Measurements from ENCODE around the gene GYPC.

The GYPC gene

DNA sequence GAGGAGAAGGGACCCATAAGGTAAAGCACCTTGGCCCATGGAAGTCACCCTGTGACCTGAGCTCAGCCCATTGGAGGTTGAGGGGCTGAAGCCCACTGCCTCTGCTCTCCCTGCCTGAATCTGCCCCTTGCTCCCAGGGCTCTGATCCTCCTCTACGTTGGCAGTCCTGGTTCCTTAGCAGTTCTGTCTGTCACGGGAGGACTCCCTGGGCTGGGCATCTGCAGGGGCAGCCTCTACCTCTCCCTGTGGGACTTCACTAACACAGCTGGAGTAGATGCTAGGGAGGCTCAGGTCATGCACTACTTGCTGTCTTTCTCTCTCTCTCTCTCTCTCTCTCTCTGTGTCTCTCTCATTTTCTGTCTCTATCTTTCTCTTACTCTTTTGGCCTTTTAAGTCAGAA, 8.7 kb downstream of the GYPC start:
- H3K4me3 ChIP-seq (ENCODE audit: severe bottlenecking): no peak overlapping the region
- no peak for DNase-seq (ENCODE audit: low spot score)
- H3K27ac ChIP-seq (ENCODE audit: poor library complexity, severe bottlenecking): no peak overlapping the region

DNA sequence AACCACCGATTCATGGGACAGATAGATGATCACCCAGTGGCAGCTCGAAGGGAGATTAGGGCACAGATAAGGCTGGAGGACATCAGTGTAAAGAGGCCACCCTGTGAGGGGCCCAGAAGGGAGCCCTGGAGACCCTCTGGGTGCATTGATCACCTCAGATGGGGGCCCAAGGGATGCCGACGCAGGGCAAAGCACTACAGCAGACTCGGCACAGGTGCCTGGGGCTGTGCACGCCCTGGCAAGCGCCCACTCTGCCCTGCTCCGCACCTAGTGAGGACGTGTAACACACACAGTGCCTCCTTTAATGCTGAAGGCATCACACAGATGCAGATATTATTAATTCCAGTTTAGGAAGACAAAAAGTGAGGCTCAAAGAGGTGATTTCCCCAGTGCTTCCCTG, 9.5 kb downstream of the GYPC start:
- Histone ChIP-seq H3K4me3 (ENCODE audit: severe bottlenecking) (no peak overlapping the region), H3K9me3 (ENCODE audit: severe bottlenecking) (no peaks in the 10 kb centered on the region), H3K27me3 (ENCODE audit: insufficient read depth, poor library complexity, severe bottlenecking) (no peaks in the 10 kb centered on the region), H3K4me1 (ENCODE audit: insufficient read depth, poor library complexity, severe bottlenecking) (no peaks in the 10 kb centered on the region), H3K36me3 (ENCODE audit: low read depth) (no peaks in the 10 kb centered on the region), H3K27ac (ENCODE audit: poor library complexity, severe bottlenecking) (no peak overlapping the region)
- DNase-seq (ENCODE audit: low spot score): no peak
- TF ChIP-seq, protein P1, sequence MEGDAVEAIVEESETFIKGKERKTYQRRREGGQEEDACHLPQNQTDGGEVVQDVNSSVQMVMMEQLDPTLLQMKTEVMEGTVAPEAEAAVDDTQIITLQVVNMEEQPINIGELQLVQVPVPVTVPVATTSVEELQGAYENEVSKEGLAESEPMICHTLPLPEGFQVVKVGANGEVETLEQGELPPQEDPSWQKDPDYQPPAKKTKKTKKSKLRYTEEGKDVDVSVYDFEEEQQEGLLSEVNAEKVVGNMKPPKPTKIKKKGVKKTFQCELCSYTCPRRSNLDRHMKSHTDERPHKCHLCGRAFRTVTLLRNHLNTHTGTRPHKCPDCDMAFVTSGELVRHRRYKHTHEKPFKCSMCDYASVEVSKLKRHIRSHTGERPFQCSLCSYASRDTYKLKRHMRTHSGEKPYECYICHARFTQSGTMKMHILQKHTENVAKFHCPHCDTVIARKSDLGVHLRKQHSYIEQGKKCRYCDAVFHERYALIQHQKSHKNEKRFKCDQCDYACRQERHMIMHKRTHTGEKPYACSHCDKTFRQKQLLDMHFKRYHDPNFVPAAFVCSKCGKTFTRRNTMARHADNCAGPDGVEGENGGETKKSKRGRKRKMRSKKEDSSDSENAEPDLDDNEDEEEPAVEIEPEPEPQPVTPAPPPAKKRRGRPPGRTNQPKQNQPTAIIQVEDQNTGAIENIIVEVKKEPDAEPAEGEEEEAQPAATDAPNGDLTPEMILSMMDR (IDR thresholded peaks at IDR 0.05; ENCODE audit: poor library complexity, severe bottlenecking): no peak
- ATAC-seq (ENCODE audit: low read depth): no peak

More for the DNA sequence above, 8.7 kb downstream of the GYPC start:
- H3K36me3 ChIP-seq (ENCODE audit: low read depth): no peaks in the 10 kb centered on the region
- H3K4me1 ChIP-seq (ENCODE audit: insufficient read depth, poor library complexity, severe bottlenecking): no peaks in the 10 kb centered on the region
- ATAC-seq (ENCODE audit: low read depth): no peak
- TF ChIP-seq, protein P1 (IDR thresholded peaks at IDR 0.05; ENCODE audit: poor library complexity, severe bottlenecking): no peak
- no peaks in the 10 kb centered on the region for H3K27me3 ChIP-seq (ENCODE audit: insufficient read depth, poor library complexity, severe bottlenecking)
- H3K9me3 ChIP-seq (ENCODE audit: severe bottlenecking): no peaks in the 10 kb centered on the region

DNA sequence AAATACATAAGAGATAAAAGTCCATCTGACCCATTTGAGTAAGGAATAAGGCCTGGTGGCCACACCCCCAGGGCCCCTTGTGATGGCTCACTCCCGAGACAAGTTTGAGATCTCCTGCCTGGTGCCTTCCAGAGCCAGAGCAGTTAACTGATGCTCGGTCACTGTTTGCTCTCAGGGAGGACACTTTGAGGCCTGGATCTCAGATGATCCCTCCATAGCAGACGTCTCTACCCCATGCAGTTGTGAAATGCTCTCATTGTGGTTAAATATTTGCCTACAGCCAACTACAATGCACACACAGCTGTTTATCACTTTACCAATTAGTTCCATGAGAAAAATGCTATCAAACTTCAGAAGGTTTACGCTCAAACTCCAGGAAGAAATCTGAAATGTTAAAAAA, 12.3 kb downstream of the GYPC start:
- TF ChIP-seq, protein P1 (IDR thresholded peaks at IDR 0.05; ENCODE audit: poor library complexity, severe bottlenecking): no peak
- Histone ChIP-seq H3K27me3 (ENCODE audit: insufficient read depth, poor library complexity, severe bottlenecking) (no peaks in the 10 kb centered on the region), H3K36me3 (ENCODE audit: low read depth) (no peaks in the 10 kb centered on the region), H3K27ac (ENCODE audit: poor library complexity, severe bottlenecking) (no peak overlapping the region), H3K4me3 (ENCODE audit: severe bottlenecking) (no peak overlapping the region), H3K9me3 (ENCODE audit: severe bottlenecking) (no peaks in the 10 kb centered on the region), H3K4me1 (ENCODE audit: insufficient read depth, poor library complexity, severe bottlenecking) (no peaks in the 10 kb centered on the region)
- ATAC-seq (ENCODE audit: low read depth) (no peak), DNase-seq (ENCODE audit: low spot score) (no peak)

DNA sequence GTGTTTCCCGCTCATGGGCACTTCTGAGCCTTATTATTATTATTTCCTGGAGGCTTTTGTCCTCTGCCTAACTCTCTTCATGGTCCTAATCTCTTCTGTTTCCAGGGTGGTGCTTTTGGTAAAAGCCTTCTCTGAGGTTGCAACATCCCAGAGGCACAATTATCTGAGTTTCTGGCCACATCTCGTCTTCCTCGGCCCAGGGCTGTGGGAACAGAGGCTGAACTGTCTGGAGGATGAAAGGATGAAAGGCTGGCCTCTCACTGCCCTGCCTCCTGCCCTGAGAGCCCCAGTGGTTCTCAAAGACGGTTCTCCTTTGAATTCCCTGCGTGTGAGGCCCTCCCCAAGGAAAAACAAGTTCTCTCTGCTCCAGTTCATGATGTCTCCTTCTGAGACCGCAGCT, 13.8 kb downstream of the GYPC start:
- no peak overlapping the region for H3K4me3 ChIP-seq (ENCODE audit: severe bottlenecking)
- DNase-seq (ENCODE audit: low spot score) (no peak), ATAC-seq (ENCODE audit: low read depth) (no peak)
- TF ChIP-seq, protein P1 (IDR thresholded peaks at IDR 0.05; ENCODE audit: poor library complexity, severe bottlenecking): no peak
- H3K27ac ChIP-seq (ENCODE audit: poor library complexity, severe bottlenecking): no peak overlapping the region
- no peaks in the 10 kb centered on the region for H3K36me3 ChIP-seq (ENCODE audit: low read depth)
- H3K4me1 ChIP-seq (ENCODE audit: insufficient read depth, poor library complexity, severe bottlenecking): no peaks in the 10 kb centered on the region
- H3K9me3 ChIP-seq (ENCODE audit: severe bottlenecking): no peaks in the 10 kb centered on the region
- no peaks in the 10 kb centered on the region for H3K27me3 ChIP-seq (ENCODE audit: insufficient read depth, poor library complexity, severe bottlenecking)

DNA sequence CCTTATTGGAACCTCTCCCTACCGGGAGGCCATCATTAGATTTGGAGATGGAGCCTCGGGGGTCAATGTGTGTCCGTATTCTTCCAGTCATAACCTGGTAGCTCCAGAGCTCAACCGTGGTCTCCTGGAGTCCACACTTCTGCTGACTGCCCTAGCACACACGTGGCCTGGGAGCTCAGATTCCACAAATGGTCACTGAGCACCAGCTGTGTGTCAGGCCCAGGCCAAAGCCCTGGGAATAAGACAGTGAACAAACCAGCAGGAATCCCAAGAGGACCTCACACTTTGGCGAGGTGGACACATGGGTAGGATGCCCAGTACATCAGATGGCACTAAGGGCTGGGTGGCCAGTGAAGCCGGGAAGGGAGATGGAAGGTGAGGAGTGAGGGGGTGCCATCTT, 15.5 kb downstream of the GYPC start:
- no peak overlapping the region for H3K4me3 ChIP-seq (ENCODE audit: severe bottlenecking)
- no peaks in the 10 kb centered on the region for H3K4me1 ChIP-seq (ENCODE audit: insufficient read depth, poor library complexity, severe bottlenecking)
- no peaks in the 10 kb centered on the region for H3K9me3 ChIP-seq (ENCODE audit: severe bottlenecking)
- H3K27ac ChIP-seq (ENCODE audit: poor library complexity, severe bottlenecking): no peak overlapping the region
- no peak for ATAC-seq (ENCODE audit: low read depth)
- TF ChIP-seq, protein P1 (IDR thresholded peaks at IDR 0.05; ENCODE audit: poor library complexity, severe bottlenecking): no peak
- no peaks in the 10 kb centered on the region for H3K36me3 ChIP-seq (ENCODE audit: low read depth)
- no peaks in the 10 kb centered on the region for H3K27me3 ChIP-seq (ENCODE audit: insufficient read depth, poor library complexity, severe bottlenecking)
- DNase-seq (ENCODE audit: low spot score): no peak

All from RWPE2 (cell line).